ENCODE measurements around the gene ALDH3B1. TPM values are rescaled to one million over a fixed set of nuclear protein-coding genes. Genes with fewer than 3 reads are reported as not detected.

ALDH3B1 gene
- total and polyA plus RNA-seq, 9 of the 15 experiments (the other 6 are each of a cell fraction or from before 2014, with no cell fraction given), result 0.01 to 0.35 (median 0.07) TPM; not detected in 2

DNA sequence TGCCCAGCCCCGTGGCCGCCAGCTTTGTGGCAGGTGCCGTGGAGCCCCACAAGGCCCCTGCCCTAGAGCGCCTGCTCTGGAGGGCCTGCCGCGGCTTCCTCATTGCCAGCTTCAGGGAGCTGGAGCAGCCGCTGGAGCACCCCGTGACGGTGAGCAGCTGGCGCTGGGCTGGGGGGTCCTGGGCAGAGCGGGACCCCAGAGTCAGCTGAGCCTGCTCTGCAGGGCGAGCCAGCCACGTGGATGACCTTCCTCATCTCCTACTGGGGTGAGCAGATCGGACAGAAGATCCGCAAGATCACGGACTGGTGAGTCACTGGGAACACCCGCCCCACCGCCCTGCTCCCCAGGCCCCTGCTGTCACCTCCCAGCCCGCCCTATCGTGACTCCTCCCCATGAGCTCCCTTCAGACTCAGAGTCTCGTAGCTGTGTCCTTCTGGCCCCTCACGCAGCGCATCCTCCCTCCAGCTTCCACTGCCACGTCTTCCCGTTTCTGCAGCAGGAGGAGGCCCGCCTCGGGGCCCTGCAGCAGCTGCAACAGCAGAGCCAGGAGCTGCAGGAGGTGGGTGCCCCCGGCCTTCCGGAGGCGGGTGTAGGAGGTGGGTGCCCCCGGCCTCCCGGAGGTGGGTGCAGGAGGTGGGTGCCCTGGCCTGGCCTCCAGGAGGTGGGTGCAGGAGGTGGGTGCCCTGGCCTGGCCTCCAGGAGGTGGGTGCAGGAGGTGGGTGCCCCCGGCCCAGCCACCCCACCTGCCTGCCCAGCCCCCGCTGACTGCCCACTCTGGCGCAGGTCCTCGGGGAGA, 33.4 kb downstream of the ALDH3B1 start (continued):
- no peak for TF ChIP-seq E4F1 (CRISPR knock-in tag; IDR thresholded peaks at IDR 0.05; ENCODE audit: borderline replicate concordance)
- no peak for TF ChIP-seq ZNF23 (CRISPR knock-in tag; IDR thresholded peaks at IDR 0.05)
- TF ChIP-seq ZNF592 (IDR thresholded peaks at IDR 0.05), result peak; percentile 94
- TF ChIP-seq CREB3 (tag; conservative IDR thresholded peaks at IDR 0.05; ENCODE audit: low read depth), result peak; percentile 76; the same call in 1 of the 2 replicates
- peak; percentile 53 for TF ChIP-seq CHD4 (IDR thresholded peaks at IDR 0.05; ENCODE audit: insufficient read depth, insufficient replicate concordance, low read depth, low read length, poor library complexity, severe bottlenecking)
- peak; percentile 90; the same call in 1 of the 2 replicates for TF ChIP-seq TFAP4 (CRISPR knock-in tag; IDR thresholded peaks at IDR 0.05; ENCODE audit: borderline replicate concordance)
- no peak for TF ChIP-seq ETV5 (CRISPR knock-in tag; IDR thresholded peaks at IDR 0.05; ENCODE audit: low read depth)
- TF ChIP-seq BDP1 (IDR thresholded peaks at IDR 0.05; ENCODE audit: insufficient read depth, insufficient read length), result no peak
- TF ChIP-seq ZNF780A (CRISPR knock-in tag; IDR thresholded peaks at IDR 0.05), result no peak
- TF ChIP-seq SOX6 (IDR thresholded peaks at IDR 0.05), result no peak
- peak; percentile 62 for TF ChIP-seq HMGN3 (IDR thresholded peaks at IDR 0.05; ENCODE audit: borderline replicate concordance, extremely low read depth, insufficient read length, low read depth, low read length)
- no peak for TF ChIP-seq XRCC4 (IDR thresholded peaks at IDR 0.05; ENCODE audit: extremely low read depth, insufficient read depth, insufficient read length)

Data from K562 (cell line).